IMR-90 (cell line): ENCODE measurements around the gene RAD51. TPM values are rescaled to one million over a fixed set of nuclear protein-coding genes. Genes with fewer than 3 reads are reported as not detected.
A peak's percentile ranks its signal among the peaks of the same experiment; 100 is the strongest.

Experiments
- ATAC-seq: fragments of 200-7000 bp; cut with Tn5 transposase; 2 replicates; pipeline ENCODE4 v1.9.1; 2020; ENCODE audit warnings: low read depth, mild to moderate bottlenecking, moderate library complexity
- BruUV-seq: library from RNA; stranded (reverse); fragments of 400-500 nt; replicated peaks from 2 replicates; lab custom pipeline; 2021; lab: Mats Ljungman, UMichigan
- CTCF ChIA-PET: fragments of 300-600 bp; formaldehyde crosslinking; extraction: SDS; loops from one replicate; lab custom pipeline; 2021; ENCODE audit warnings: antibody characterized with exemption; lab: Yijun Ruan, JAX
- POLR2A ChIA-PET: fragments of 300-600 bp; sonication (Branson Sonifier 250); formaldehyde crosslinking; loops from one replicate; lab custom pipeline; 2022; ENCODE audit warnings: antibody characterized with exemption; ENCODE audit not compliant: unreplicated experiment; lab: Charles Lee
- DNase-seq: peaks from one replicate; pipeline ENCODE4 v3.0.0; 2013
- H2AFZ ChIP-seq: replicated peaks from 2 replicates; pipeline ENCODE3; 2013; ENCODE audit warnings: low read length, mild to moderate bottlenecking; ENCODE audit not compliant: poor library complexity
- H2AK5ac ChIP-seq: 2 replicates; pipeline ENCODE4 v1.6.1; 2013; ENCODE audit warnings: low read depth, low read length, inconsistent platforms
- H2AK9ac ChIP-seq: replicated peaks from 2 replicates; pipeline ENCODE3; 2013; ENCODE audit warnings: mild to moderate bottlenecking, low read depth, low read length, moderate library complexity; ENCODE audit not compliant: poor library complexity
- H2BK120ac ChIP-seq: 2 replicates; pipeline ENCODE4 v1.6.1; 2013; ENCODE audit warnings: low read depth, low read length, inconsistent platforms
- H2BK15ac ChIP-seq: 3 replicates; pipeline ENCODE4 v1.6.1; 2013; ENCODE audit warnings: low read depth, low read length, inconsistent platforms
- H2BK20ac ChIP-seq: 2 replicates; pipeline ENCODE4 v1.6.1; 2013; ENCODE audit warnings: low read depth, mild to moderate bottlenecking, inconsistent platforms, low read length, moderate library complexity
- H2BK5ac ChIP-seq: 2 replicates; pipeline ENCODE4 v1.6.1; 2013; ENCODE audit warnings: mild to moderate bottlenecking, low read depth, low read length, inconsistent platforms; ENCODE audit not compliant: poor library complexity, severe bottlenecking
- H3K14ac ChIP-seq: replicated peaks from 2 replicates; pipeline ENCODE4 v1.6.1; 2013; ENCODE audit warnings: low read depth, low read length, inconsistent platforms
- H3K18ac ChIP-seq: 2 replicates; pipeline ENCODE4 v1.6.1; 2013; ENCODE audit warnings: low read depth, low read length, control low read depth
- H3K23ac ChIP-seq: 2 replicates; pipeline ENCODE4 v1.6.1; 2013; ENCODE audit warnings: low read depth, low read length, inconsistent platforms
- H3K27ac ChIP-seq: 2 replicates; pipeline ENCODE4 v1.5.1; 2013; ENCODE audit warnings: mild to moderate bottlenecking, control low read depth, low read length; ENCODE audit not compliant: insufficient read depth
- H3K27me3 ChIP-seq: 2 replicates; pipeline ENCODE4 v1.6.1; 2013; ENCODE audit warnings: low read length; ENCODE audit not compliant: control insufficient read depth, insufficient read depth
- H3K36me3 ChIP-seq: 2 replicates; pipeline ENCODE4 v1.6.1; 2013; ENCODE audit warnings: low read length, mixed read lengths; ENCODE audit not compliant: control insufficient read depth, insufficient read depth
- H3K4ac ChIP-seq: 2 replicates; pipeline ENCODE4 v1.6.1; 2013; ENCODE audit warnings: low read depth, low read length, inconsistent platforms
- H3K4me1 ChIP-seq: 2 replicates; pipeline ENCODE4 v1.6.1; 2013; ENCODE audit warnings: low read length, mixed read lengths; ENCODE audit not compliant: control insufficient read depth, insufficient read depth
- H3K4me2 ChIP-seq: 2 replicates; pipeline ENCODE4 v1.6.1; 2013; ENCODE audit warnings: low read depth, mild to moderate bottlenecking, control low read depth, low read length, moderate library complexity
- H3K4me3 ChIP-seq: 2 replicates; pipeline ENCODE4 v1.5.1; 2013; ENCODE audit warnings: low read depth, mild to moderate bottlenecking, control low read depth, low read length, moderate library complexity; ENCODE audit not compliant: insufficient read depth
- H3K56ac ChIP-seq: 2 replicates; pipeline ENCODE4 v1.6.1; 2013; ENCODE audit warnings: low read length, inconsistent platforms; ENCODE audit not compliant: insufficient read depth; ENCODE audit errors: extremely low read depth
- H3K79me1 ChIP-seq, 2 experiments: 2 replicates each; pipeline ENCODE4 v1.6.1; 2013; ENCODE audit warnings: low read length in 2 of 2, inconsistent platforms in 1 of 2, low read depth in 1 of 2
- H3K9ac ChIP-seq: 2 replicates; pipeline ENCODE4 v1.6.1; 2013; ENCODE audit warnings: low read depth, low read length, control low read depth
- H3K9me1 ChIP-seq: 2 replicates; pipeline ENCODE4 v1.6.1; 2013; ENCODE audit warnings: low read length, inconsistent platforms; ENCODE audit not compliant: insufficient read depth
- H3K9me3 ChIP-seq: 2 replicates; pipeline ENCODE4 v1.6.1; 2013; ENCODE audit warnings: low read length; ENCODE audit not compliant: control insufficient read depth, insufficient read depth
- H4K20me1 ChIP-seq: 2 replicates; pipeline ENCODE4 v1.6.1; 2013; ENCODE audit warnings: low read length, inconsistent platforms; ENCODE audit not compliant: insufficient read depth
- H4K5ac ChIP-seq: 2 replicates; pipeline ENCODE4 v1.6.1; 2013; ENCODE audit warnings: mild to moderate bottlenecking, low read depth, low read length, control low read depth
- H4K8ac ChIP-seq, 2 experiments: 2 replicates each; pipeline ENCODE4 v1.6.1; 2013; ENCODE audit warnings: low read depth in 2 of 2, low read length in 2 of 2, control low read depth in 1 of 2, inconsistent platforms in 1 of 2
- H4K91ac ChIP-seq: 2 replicates; pipeline ENCODE4 v1.6.1; 2013; ENCODE audit warnings: low read depth, low read length, inconsistent platforms; ENCODE audit not compliant: insufficient read depth
- CEBPB ChIP-seq: IDR thresholded peaks from 2 replicates; pipeline ENCODE4 v1.6.1; 2012; ENCODE audit warnings: low read depth, low read length, improper control_type of control experiment
- ELK1 ChIP-seq: fragments of 150-350 bp; IDR thresholded peaks from 2 replicates; pipeline ENCODE4 v1.6.1; 2016; ENCODE audit warnings: low read depth, mild to moderate bottlenecking, low read length, moderate library complexity, borderline replicate concordance
- WGBS, 2 experiments: methylation state at CpG; one replicate each; pipeline versions ENCODE4 v1.1.5 to v1.1.7; 2013; ENCODE audit warnings: missing lambda C conversion rate in 2 of 2; ENCODE audit not compliant: insufficient read length in 1 of 2; ENCODE audit errors: extremely low coverage in 2 of 2; 5-methylcytosine and 5-hydroxymethylcytosine counted together
- dilution Hi-C: fragments of 300-500 bp; cut with HindIII; formaldehyde crosslinking; loops from one replicate; pipeline ENCODE4 v1.14.3; 2018; ENCODE audit warnings: low sequenced_read_pairs; ENCODE audit not compliant: unreplicated experiment
- in situ Hi-C: fragments of 300-500 bp; cut with MboI; formaldehyde crosslinking; loops from 3 replicates; pipeline ENCODE4 v1.14.3; 2019; ENCODE audit warnings: low sequenced_read_pairs, inconsistent platforms, mixed read lengths
- intact Hi-C: fragments of 100-400 bp; cut with micrococcal nuclease; formaldehyde crosslinking; loops from 2 replicates; pipeline ENCODE4 v1.10.0; 2022
- polyA plus RNA-seq, 3 experiments: library from polyadenylated mRNA; depleted of rRNA; stranded (reverse); fragments of >200 nt; gene quantifications; 2 replicates each; pipeline ENCODE4 v1.2.3, GENCODE V29; 2012; ENCODE audit warnings: low replicate concordance in 1 of 3
- total RNA-seq: library from RNA; depleted of rRNA; stranded (reverse); fragments of >200 nt; gene quantifications from 2 replicates; pipeline ENCODE4 v1.2.3, GENCODE V29; 2012

RAD51 gene
- total and polyA plus RNA-seq, 2 of the 4 experiments (the other 2 are of a cell fraction): 6.8 to 8.4 TPM

DNA sequence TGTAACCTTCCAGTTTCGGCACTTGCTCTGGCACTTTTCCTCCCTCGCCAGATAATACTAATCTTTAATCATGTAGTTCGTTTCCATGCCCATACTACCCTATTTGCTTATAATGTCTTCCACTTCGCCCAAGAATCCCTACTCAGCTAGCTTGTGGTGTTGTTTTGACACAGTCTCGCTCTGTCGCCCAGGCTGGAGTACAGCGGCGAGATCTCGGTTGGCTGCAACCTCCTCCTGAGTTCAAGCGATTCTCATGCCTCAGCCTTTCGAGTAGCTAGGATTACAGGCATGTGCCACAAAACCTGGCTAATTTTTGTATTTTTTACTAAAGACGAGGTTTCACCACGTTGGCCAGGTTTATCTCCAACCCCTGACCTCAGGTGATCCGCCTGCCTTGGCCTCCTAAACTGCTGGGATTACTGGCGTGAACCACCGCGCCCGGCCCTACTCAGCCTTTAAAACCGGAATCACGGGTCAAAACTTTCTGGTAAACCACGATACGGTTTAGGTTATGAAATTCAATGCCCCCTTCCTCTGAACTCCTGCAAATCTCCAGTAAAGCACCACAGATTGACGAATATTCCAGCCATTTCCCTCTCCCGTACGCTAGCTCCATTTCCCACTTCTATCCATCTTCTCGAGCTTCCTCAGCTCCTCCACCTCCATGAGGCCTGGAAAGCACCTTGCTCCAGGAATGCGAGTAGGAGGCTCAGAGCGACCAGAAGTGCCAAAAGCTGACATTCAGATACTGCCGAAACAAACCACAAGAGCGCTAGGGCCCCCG lies 878 bp upstream of the RAD51 start (continued):
- no peak for TF ChIP-seq ELK1

DNA sequence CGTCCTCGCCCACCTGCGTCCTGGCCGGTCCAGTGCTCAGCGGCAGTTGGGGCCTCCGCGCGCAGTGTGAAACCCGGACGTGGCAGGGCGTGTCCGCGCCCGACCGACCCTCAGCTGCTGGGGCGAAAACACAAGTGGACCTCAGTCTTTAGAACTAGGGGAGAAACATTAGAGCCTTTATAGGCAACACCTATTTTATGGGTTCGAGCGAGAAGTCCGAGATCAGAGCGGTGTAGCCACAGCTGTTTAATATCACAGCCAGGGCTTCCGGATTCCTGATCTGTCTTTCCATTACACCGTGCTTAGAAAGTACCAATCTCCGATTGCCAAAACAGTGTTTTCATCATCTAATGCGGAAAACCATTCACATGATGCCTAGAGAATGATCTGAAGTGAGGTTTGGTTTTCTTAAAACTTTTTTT lies 506 bp downstream of the RAD51 start:
- no peak overlapping the region for H2BK15ac ChIP-seq
- peak overlapping the region; percentile 6 for H2BK5ac ChIP-seq
- peak overlapping the region; percentile 68; the same call in 1 of the 2 replicates for H3K9ac ChIP-seq
- no peak overlapping the region for H2BK120ac ChIP-seq
- H3K18ac ChIP-seq: peak overlapping the region; percentile 35; the same call in 1 of the 2 replicates
- peak; percentile 35 for ATAC-seq
- intact Hi-C loops: loop anchor here (2.0 kb wide), 1 partner anchor 101 kb away; the partner anchor contains the start of gene KNL1
- peak overlapping the region; percentile 80 for H3K4me3 ChIP-seq
- peak overlapping the region; percentile 70 for H3K56ac ChIP-seq
- peaks cover 4% of the 10 kb centered on the region; the same call in 1 of the 2 replicates for H3K4me1 ChIP-seq
- H3K9me3 ChIP-seq: no peaks in the 10 kb centered on the region
- peak overlapping the region; percentile 91 for H2AFZ ChIP-seq
- no peak for TF ChIP-seq CEBPB
- H4K91ac ChIP-seq: peak overlapping the region; percentile 36; the same call in 1 of the 2 replicates
- peaks cover 20 to 36% of the 10 kb centered on the region in 2 experiments for H3K79me1 ChIP-seq
- dilution Hi-C loops: no loop called here
- WGBS, 2 experiments: 0% methylated on average over 12 of the region's 24 CpGs; no CpG with 5 or more reads in 1 of the 2 experiments
- no TSS peak for BruUV-seq
- H3K4me2 ChIP-seq: peak overlapping the region; percentile 98
- H3K27ac ChIP-seq: peak overlapping the region; percentile 16
- in situ Hi-C loops: no loop called here
- H2AK5ac ChIP-seq: no peak overlapping the region
- peak overlapping the region; percentile 82 for H3K14ac ChIP-seq
- no peaks in the 10 kb centered on the region for H3K9me1 ChIP-seq
- peak overlapping the region; percentile 26 for H2AK9ac ChIP-seq
- ChIA-PET POLR2A (no interaction called here), CTCF (no interaction called here)
- DNase-seq: peak; percentile 11
- peak overlapping the region; percentile 55; the same call in 1 of the 2 replicates for H3K4ac ChIP-seq
- no peaks in the 10 kb centered on the region for H3K27me3 ChIP-seq
- no peak overlapping the region for H2BK20ac ChIP-seq
- H4K5ac ChIP-seq: peak overlapping the region; percentile 49; the same call in 1 of the 2 replicates
- H3K36me3 ChIP-seq: peaks cover 7% of the 10 kb centered on the region
- H4K20me1 ChIP-seq: peaks cover 3% of the 10 kb centered on the region; the same call in 1 of the 2 replicates
- H4K8ac ChIP-seq: peak overlapping the region; percentile 44 to 78; a peak in 2 of 4 replicates
- H3K23ac ChIP-seq: peak overlapping the region; percentile 94
